GM12875 (cell line): Measurements from ENCODE around the gene EXOSC1.

Experiments
- H3K4me3 ChIP-seq: one replicate; pipeline ENCODE4 v1.5.1; 2011; ENCODE audit warnings: low read depth, low read length, control low read depth
- TF ChIP-seq, protein P1 (sequence below): IDR thresholded peaks from 2 replicates; pipeline ENCODE4 v1.5.1; 2011; ENCODE audit warnings: low read depth, mild to moderate bottlenecking, control low read depth, inconsistent platforms, low read length, moderate library complexity, borderline replicate concordance; ENCODE audit not compliant: insufficient read depth

Gene EXOSC1, protein sequence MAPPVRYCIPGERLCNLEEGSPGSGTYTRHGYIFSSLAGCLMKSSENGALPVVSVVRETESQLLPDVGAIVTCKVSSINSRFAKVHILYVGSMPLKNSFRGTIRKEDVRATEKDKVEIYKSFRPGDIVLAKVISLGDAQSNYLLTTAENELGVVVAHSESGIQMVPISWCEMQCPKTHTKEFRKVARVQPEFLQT

GRCh38 chr10:97445722-97446639 is at the start of gene EXOSC1, which contains the start of gene ZDHHC16:
EXOSC1 (minus strand) TSS chr10:97446006; CDS start chr10:97445985, 21 bp downstream.
ZDHHC16 (plus strand) TSS chr10:97446175; CDS start chr10:97451676, 5,501 bp downstream.
- peak within 1 kb of the TSS; percentile 98 for H3K4me3 ChIP-seq
- TF ChIP-seq, protein P1, sequence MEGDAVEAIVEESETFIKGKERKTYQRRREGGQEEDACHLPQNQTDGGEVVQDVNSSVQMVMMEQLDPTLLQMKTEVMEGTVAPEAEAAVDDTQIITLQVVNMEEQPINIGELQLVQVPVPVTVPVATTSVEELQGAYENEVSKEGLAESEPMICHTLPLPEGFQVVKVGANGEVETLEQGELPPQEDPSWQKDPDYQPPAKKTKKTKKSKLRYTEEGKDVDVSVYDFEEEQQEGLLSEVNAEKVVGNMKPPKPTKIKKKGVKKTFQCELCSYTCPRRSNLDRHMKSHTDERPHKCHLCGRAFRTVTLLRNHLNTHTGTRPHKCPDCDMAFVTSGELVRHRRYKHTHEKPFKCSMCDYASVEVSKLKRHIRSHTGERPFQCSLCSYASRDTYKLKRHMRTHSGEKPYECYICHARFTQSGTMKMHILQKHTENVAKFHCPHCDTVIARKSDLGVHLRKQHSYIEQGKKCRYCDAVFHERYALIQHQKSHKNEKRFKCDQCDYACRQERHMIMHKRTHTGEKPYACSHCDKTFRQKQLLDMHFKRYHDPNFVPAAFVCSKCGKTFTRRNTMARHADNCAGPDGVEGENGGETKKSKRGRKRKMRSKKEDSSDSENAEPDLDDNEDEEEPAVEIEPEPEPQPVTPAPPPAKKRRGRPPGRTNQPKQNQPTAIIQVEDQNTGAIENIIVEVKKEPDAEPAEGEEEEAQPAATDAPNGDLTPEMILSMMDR = no peak

DNA sequence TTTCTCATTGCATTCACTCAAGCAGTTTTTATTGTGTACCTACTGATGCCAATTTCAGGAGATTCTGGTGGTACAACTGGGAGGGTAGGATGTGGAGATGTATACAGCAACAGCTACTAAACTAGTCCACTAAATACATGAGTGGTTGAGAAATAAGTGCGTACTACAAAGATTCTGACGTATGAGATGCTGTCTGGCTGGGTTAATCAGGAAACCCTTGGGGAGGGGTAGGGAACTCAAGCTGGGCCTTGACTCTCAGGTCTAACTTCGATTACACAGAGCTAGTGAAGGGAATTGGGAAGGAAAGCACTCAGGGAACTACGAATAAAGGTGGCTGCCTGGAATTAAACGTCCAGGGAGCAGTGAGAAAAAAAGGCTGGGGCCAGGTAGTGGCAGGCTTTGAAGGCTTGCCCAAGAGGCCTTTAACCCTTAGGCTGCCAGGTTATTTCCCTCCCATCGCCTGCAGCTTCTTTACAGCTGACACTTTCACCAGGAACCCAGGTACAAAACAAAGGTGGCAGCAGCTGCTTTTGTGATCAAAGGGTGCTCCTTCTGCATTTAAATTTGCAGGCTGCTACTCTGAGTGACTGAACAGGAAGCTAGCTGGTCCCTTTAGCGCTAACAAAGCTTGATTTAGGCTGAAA is 49.2 kb upstream of the EXOSC1 start:
- H3K4me3 ChIP-seq = no peak overlapping the region
- TF ChIP-seq, protein P1 = no peak

DNA sequence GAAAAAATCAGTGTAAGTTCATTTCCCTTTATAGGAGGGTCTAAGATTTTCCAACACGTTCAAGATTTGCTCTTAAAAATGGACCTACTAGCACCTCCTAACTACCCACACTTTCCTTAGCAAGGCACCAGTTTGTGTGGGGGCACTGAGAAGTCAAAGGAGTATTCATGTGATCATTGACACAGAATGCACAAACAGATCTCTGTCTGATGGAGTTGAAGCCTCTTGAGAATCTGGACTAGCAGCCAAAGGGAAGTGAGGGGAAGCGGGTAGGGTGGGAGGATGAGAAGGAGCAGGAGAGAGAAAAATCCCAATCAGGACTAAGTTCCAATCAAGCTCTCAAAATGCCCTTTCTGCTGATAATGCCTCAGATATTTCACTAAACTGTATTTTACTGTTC is 48.3 kb upstream of the EXOSC1 start:
- no peak overlapping the region for H3K4me3 ChIP-seq
- TF ChIP-seq, protein P1 = no peak

- H3K4me3 ChIP-seq = no peak overlapping the region
- TF ChIP-seq, protein P1 = no peak
Measured at GRCh38 chr10:97490592-97490991, 44.8 kb upstream of the EXOSC1 start.

DNA sequence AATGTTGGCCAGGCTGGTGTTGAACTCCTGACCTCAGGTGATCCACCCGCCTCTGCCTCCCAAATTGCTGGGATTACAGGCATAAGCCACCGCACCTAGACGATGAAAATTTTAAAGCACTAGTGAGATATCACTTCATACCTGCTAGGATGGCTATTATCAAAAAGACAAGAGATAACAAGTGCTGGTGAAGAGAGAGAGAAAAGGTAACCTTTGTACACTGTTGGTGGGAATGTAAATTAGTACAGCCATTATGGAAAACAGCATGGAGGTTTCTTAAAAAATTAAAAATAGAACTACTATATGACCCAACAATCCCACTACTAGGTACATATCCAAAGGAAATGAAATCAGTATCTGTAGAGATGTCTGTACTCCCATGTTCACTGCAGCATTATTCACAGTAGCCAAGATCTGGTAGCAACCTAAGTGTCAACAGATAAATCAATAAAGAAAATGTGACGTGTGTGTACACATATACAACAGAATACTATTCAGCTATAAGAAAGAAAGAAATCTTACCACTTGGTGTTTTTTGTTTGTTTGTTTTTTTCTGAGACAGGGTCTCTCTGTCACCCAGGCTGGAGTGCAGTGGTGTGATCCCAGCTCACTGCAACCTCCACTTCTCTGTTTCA is 40.0 kb upstream of the EXOSC1 start:
- TF ChIP-seq, protein P1 = no peak
- no peak overlapping the region for H3K4me3 ChIP-seq

DNA sequence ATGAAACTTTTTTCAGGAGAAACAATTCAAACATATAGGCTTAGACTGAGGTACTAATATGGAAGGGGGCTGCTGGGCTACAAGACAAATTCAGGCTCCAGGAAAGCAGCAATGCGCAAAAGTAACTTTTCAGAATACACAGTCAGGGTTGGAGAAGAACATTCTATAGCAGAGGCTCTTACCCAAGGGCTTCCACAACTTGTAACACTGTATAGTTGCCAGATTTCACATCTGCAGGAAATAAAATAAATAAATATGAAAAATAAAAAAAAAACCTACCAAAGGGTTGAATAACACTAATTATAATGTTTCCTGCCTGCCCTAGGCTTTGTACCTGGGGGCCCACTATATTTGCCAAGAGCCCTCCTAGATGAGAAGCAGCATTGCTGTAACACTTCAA is 38.1 kb upstream of the EXOSC1 start:
- no peak overlapping the region for H3K4me3 ChIP-seq
- TF ChIP-seq, protein P1 = no peak
